ENCODE measurements around the gene LGALS7. TPM values are rescaled to one million over a fixed set of nuclear protein-coding genes. Genes with fewer than 3 reads are reported as not detected.

LGALS7 gene
- total and polyA plus RNA-seq, 2 of the 13 experiments (the other 11 are each of a cell fraction or from before 2014, with no cell fraction given) = 0.73 TPM; not detected in 1

DNA sequence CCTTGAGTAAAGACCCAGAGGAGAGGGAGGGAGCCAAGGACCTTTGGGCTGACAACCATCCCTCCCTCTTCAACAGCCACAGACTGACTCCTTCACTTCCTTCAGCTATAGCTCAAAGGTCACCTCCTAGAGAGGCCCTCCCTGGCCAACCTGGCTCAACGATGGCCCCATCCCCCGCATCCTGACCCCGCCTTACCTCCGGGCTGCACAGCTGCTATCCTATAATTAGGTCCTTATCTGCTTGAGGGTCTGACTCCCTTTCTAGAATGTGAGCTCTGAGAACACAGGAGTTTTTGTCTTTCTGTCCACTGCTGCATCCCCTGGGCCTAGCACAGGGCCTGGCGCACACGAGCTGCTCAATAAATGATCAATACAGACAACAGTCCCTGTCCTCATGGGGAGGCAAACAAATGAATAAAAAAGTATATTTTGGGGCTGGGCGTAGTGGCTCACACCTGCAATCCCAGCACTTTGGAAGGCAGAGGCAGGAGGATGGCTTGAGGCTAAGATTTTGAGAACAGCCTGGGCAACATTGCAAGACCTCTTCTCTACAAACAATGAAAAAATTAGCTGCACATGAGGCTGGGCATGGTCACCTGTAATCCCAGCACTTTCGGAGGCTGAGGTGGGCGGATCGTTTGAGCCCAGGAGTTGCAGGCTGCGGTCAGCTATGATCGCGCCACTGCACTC lies 46.1 kb upstream of the LGALS7 start (continued):
- TF ChIP-seq ETV5 (CRISPR knock-in tag; IDR thresholded peaks at IDR 0.05; ENCODE audit: borderline replicate concordance) (peak; percentile 73), ZNF282 (IDR thresholded peaks at IDR 0.05; ENCODE audit: partially characterized antibody) (no peak), STAG1 (CRISPR knock-in tag; IDR thresholded peaks at IDR 0.05) (peak; percentile 2; the same call in 1 of the 2 replicates), NFKB2 (CRISPR knock-in tag; IDR thresholded peaks at IDR 0.05; ENCODE audit: borderline replicate concordance) (no peak), FOXK1 (CRISPR knock-in tag; IDR thresholded peaks at IDR 0.05; ENCODE audit: borderline replicate concordance, low read depth) (no peak), WIZ (CRISPR knock-in tag; IDR thresholded peaks at IDR 0.05) (no peak), NR2F1 (CRISPR knock-in tag; IDR thresholded peaks at IDR 0.05) (peak in 1 of 2 experiments; percentile 42; a peak in 1 of 4 replicates), PTBP1 (IDR thresholded peaks at IDR 0.05; ENCODE audit: low read depth, low read length, poor library complexity, severe bottlenecking) (no peak), YY1 (IDR thresholded peaks at IDR 0.05; ENCODE audit: insufficient read depth, insufficient replicate concordance, low read depth, low read length) (peak; percentile 23), ZMYM3 (CRISPR knock-in tag; IDR thresholded peaks at IDR 0.05) (0 out of 2 replicates have a peak, but pooled peaks have one; percentile 16), ZNF335 (CRISPR knock-in tag; IDR thresholded peaks at IDR 0.05) (no peak), REL (CRISPR knock-in tag; conservative IDR thresholded peaks at IDR 0.05) (no peak), ZMYM4 (CRISPR knock-in tag; IDR thresholded peaks at IDR 0.05) (no peak), ZNF530 (CRISPR knock-in tag; IDR thresholded peaks at IDR 0.05; ENCODE audit: low read depth) (no peak), RFXAP (CRISPR knock-in tag; IDR thresholded peaks at IDR 0.05; ENCODE audit: borderline replicate concordance) (no peak), ZNF124 (CRISPR knock-in tag; IDR thresholded peaks at IDR 0.05) (no peak), SALL1 (CRISPR knock-in tag; IDR thresholded peaks at IDR 0.05) (peak; percentile 59), FOSL2 (CRISPR knock-in tag; IDR thresholded peaks at IDR 0.05) (0 out of 2 replicates have a peak, but pooled peaks have one; percentile 7)
- TF ChIP-seq, protein P1, sequence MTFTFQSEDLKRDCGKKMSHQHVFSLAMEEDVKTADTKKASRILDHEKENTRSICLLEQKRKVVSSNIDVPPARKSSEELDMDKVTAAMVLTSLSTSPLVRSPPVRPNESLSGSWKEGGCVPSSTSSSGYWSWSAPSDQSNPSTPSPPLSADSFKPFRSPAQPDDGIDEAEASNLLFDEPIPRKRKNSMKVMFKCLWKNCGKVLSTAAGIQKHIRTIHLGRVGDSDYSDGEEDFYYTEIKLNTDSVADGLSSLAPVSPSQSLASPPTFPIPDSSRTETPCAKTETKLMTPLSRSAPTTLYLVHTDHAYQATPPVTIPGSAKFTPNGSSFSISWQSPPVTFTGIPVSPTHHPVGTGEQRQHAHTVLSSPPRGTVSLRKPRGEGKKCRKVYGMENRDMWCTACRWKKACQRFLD (CRISPR knock-in tag; IDR thresholded peaks at IDR 0.05; ENCODE audit: borderline replicate concordance) = no peak
- TF ChIP-seq, protein P2, sequence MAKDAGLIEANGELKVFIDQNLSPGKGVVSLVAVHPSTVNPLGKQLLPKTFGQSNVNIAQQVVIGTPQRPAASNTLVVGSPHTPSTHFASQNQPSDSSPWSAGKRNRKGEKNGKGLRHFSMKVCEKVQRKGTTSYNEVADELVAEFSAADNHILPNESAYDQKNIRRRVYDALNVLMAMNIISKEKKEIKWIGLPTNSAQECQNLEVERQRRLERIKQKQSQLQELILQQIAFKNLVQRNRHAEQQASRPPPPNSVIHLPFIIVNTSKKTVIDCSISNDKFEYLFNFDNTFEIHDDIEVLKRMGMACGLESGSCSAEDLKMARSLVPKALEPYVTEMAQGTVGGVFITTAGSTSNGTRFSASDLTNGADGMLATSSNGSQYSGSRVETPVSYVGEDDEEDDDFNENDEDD (CRISPR knock-in tag; IDR thresholded peaks at IDR 0.05; ENCODE audit: borderline replicate concordance) = no peak
- TF ChIP-seq, protein P3, sequence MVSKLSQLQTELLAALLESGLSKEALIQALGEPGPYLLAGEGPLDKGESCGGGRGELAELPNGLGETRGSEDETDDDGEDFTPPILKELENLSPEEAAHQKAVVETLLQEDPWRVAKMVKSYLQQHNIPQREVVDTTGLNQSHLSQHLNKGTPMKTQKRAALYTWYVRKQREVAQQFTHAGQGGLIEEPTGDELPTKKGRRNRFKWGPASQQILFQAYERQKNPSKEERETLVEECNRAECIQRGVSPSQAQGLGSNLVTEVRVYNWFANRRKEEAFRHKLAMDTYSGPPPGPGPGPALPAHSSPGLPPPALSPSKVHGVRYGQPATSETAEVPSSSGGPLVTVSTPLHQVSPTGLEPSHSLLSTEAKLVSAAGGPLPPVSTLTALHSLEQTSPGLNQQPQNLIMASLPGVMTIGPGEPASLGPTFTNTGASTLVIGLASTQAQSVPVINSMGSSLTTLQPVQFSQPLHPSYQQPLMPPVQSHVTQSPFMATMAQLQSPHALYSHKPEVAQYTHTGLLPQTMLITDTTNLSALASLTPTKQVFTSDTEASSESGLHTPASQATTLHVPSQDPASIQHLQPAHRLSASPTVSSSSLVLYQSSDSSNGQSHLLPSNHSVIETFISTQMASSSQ (IDR thresholded peaks at IDR 0.05; ENCODE audit: low read depth) = 0 out of 2 replicates have a peak, but pooled peaks have one; percentile 22
- TF ChIP-seq, protein P3 (CRISPR knock-in tag; IDR thresholded peaks at IDR 0.05; ENCODE audit: borderline replicate concordance) = no peak
- TF ChIP-seq, protein P4, sequence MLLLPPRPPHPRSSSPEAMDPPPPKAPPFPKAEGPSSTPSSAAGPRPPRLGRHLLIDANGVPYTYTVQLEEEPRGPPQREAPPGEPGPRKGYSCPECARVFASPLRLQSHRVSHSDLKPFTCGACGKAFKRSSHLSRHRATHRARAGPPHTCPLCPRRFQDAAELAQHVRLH (CRISPR knock-in tag; IDR thresholded peaks at IDR 0.05; ENCODE audit: borderline replicate concordance, low read depth) = 0 out of 2 replicates have a peak, but pooled peaks have one; percentile 13

Measured in HepG2 (cell line).